ENCODE results near the gene TFEC. TPM values are rescaled to one million over a fixed set of nuclear protein-coding genes. Genes with fewer than 3 reads are reported as not detected.

The TFEC gene
- 0.03 and 0.06 TPM in 2 replicates for total RNA-seq (ENCODE audit: low replicate concordance)

GRCh38 chr7:116030651-116031276, at the start of gene TFEC:
TSS of gene TFEC (minus strand) at chr7:116030763. CDS start at chr7:115984441, 46,322 bp downstream.
- Histone ChIP-seq H3K9me3 (ENCODE audit: low read depth) (no peaks in the 10 kb centered on the region), H3K9ac (no peak within 1 kb of the TSS), H3F3A (ENCODE audit: low read depth) (no peaks in the 10 kb centered on the region), H3K27ac (no peak within 1 kb of the TSS), H3K4me2 (no peak within 1 kb of the TSS), H3K4me3 (no peak within 1 kb of the TSS), H3K79me2 (ENCODE audit: low read depth) (no peaks in the 10 kb centered on the region), H3K36me3 (no peaks in the 10 kb centered on the region), H3K4me1 (no peaks in the 10 kb centered on the region), H2AFZ (replicated peaks) (peak within 1 kb of the TSS; percentile 15), H4K20me1 (ENCODE audit: low read depth) (no peaks in the 10 kb centered on the region), H3K27me3 (no peaks in the 10 kb centered on the region)
- Mint-ChIP-seq H3K4me1 (no peaks in the 10 kb centered on the region), H3K36me3 (no peaks in the 10 kb centered on the region), H3K9me3 (no peaks in the 10 kb centered on the region), H3K27ac (no peak within 1 kb of the TSS), H3K4me3 (no peak within 1 kb of the TSS), H3K27me3 (ENCODE audit: insufficient read depth, low read depth) (no peaks in the 10 kb centered on the region)
- TF ChIP-seq CTCF (IDR thresholded peaks at IDR 0.05) (no peak), EZH2 (IDR thresholded peaks at IDR 0.05) (no peak), EZH2phosphoT487 (IDR thresholded peaks at IDR 0.05) (no peak)
- no peak for DNase-seq (ENCODE audit: low spot score)

- Histone ChIP-seq H3K27me3 (no peaks in the 10 kb centered on the region), H3K4me2 (no peak overlapping the region), H3K9ac (no peak overlapping the region), H3K27ac (no peak overlapping the region), H3K9me3 (ENCODE audit: low read depth) (no peaks in the 10 kb centered on the region), H4K20me1 (ENCODE audit: low read depth) (no peaks in the 10 kb centered on the region), H3K4me1 (no peaks in the 10 kb centered on the region), H3K4me3 (no peak overlapping the region), H3K36me3 (no peaks in the 10 kb centered on the region), H2AFZ (replicated peaks) (no peak overlapping the region), H3K79me2 (ENCODE audit: low read depth) (no peaks in the 10 kb centered on the region), H3F3A (ENCODE audit: low read depth) (no peaks in the 10 kb centered on the region)
- Mint-ChIP-seq H3K9me3 (peaks cover 11% of the 10 kb centered on the region), H3K27ac (no peak overlapping the region), H3K27me3 (ENCODE audit: insufficient read depth, low read depth) (no peaks in the 10 kb centered on the region), H3K36me3 (no peaks in the 10 kb centered on the region), H3K4me1 (peaks cover 2% of the 10 kb centered on the region), H3K4me3 (no peak overlapping the region)
- no peak for DNase-seq (ENCODE audit: low spot score)
- TF ChIP-seq EZH2phosphoT487 (IDR thresholded peaks at IDR 0.05) (no peak), EZH2 (IDR thresholded peaks at IDR 0.05) (no peak), CTCF (IDR thresholded peaks at IDR 0.05) (no peak)
Measured at GRCh38 chr7:116075351-116076145, 45.0 kb upstream of the TFEC start.

GRCh38 chr7:116071629-116072028, 41.1 kb upstream of the TFEC start:
- no peak overlapping the region for H3K4me3 Mint-ChIP-seq
- peaks cover 3% of the 10 kb centered on the region for H3K9me3 Mint-ChIP-seq
- Histone ChIP-seq H3K27ac (no peak overlapping the region), H3K4me3 (no peak overlapping the region), H2AFZ (replicated peaks) (no peak overlapping the region), H3K79me2 (ENCODE audit: low read depth) (no peaks in the 10 kb centered on the region), H3K9me3 (ENCODE audit: low read depth) (no peaks in the 10 kb centered on the region), H3F3A (ENCODE audit: low read depth) (no peaks in the 10 kb centered on the region), H3K4me2 (no peak overlapping the region), H3K27me3 (no peaks in the 10 kb centered on the region), H4K20me1 (ENCODE audit: low read depth) (no peaks in the 10 kb centered on the region), H3K4me1 (no peaks in the 10 kb centered on the region), H3K9ac (no peak overlapping the region), H3K36me3 (no peaks in the 10 kb centered on the region)
- DNase-seq (ENCODE audit: low spot score): no peak
- TF ChIP-seq EZH2phosphoT487 (IDR thresholded peaks at IDR 0.05): no peak
- no peak for TF ChIP-seq EZH2 (IDR thresholded peaks at IDR 0.05)
- no peak for TF ChIP-seq CTCF (IDR thresholded peaks at IDR 0.05)
- no peak overlapping the region for H3K27ac Mint-ChIP-seq
- no peaks in the 10 kb centered on the region for H3K36me3 Mint-ChIP-seq
- H3K27me3 Mint-ChIP-seq (ENCODE audit: insufficient read depth, low read depth): no peaks in the 10 kb centered on the region
- peaks cover 2% of the 10 kb centered on the region for H3K4me1 Mint-ChIP-seq

All from neural progenitor cell (in vitro differentiated cells).